SKM-1 treated with dmso at 0.1 percent for 144 hours (cell line): ENCODE data around the gene MYADM.
"Not testable (repeated sequence)": the region's sequence is repeated elsewhere in the genome, so short reads cannot be mapped to it uniquely, and the experiment has no call there.

Source experiments
- DNase-seq: peaks from one replicate; lab custom pipeline; 2025; ENCODE audit not compliant: unreplicated experiment; lab: John Stamatoyannopoulos, UW

Gene MYADM

DNA sequence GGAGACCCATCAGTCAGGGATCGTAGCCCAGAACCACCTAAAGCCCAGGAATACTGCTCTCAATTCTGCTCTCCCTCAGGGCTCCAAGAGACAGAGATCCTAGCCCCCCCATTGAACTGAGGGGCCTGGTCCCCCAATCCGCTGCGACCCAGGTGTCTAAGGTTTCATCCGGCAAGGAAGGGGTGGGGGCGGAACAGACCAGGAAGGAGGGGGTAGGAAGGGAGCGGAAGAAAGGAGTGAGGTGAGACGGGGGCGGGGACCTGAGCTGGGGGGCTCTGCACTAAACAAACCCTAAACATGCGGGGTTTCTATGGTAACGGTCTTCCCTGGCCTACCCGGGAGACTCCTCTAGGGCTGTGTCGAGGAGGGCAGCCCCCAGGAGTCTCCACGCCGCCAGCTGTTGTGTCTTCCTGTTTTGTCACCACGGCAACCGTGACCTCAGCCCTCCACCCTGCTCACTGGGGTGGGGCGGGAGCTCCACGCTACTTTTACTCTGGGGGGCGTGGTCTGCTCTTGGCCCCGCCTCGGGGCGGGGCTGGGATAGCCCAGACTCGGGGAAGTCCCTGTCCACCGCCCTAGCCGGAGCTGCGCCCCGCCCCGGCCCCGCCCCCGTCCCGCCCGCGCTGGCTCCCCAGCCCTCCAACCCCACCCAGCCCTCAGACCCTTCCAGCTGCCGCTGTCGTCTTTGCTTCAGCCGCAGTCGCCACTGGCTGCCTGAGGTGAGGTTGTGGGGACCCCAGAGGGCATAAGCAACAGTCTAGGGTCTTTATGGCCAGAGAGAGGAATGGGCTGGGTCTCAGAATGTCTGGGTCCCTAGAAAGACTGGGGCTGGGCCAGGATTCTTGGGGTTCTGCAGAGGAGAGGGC lies at the start of gene MYADM:
TSS of gene MYADM (plus strand) at position 659 of the 866 bp plus-strand sequence. CDS start 5,647 bp downstream, outside the sequence.
- DNase-seq: peak; percentile 66

DNA sequence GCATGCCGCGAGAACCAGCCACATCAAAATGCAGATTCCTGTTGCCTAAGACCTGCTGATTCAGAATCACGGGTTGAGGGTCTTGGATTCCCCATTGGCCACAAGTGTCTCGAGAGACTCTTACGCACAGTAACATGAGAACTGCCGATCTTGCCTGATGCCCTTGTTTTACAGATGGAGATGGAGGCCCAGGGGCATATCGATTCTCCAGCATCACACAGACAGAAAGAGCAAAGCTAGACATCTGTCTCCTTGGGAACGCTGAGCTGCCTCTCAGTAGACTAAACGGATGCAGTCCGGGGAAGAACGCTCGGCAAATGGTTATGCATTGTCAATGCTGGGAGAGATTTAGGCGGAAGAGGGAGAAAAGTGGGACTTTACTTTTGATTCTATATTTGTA lies 48.9 kb upstream of the MYADM start:
- DNase-seq: no peak

DNA sequence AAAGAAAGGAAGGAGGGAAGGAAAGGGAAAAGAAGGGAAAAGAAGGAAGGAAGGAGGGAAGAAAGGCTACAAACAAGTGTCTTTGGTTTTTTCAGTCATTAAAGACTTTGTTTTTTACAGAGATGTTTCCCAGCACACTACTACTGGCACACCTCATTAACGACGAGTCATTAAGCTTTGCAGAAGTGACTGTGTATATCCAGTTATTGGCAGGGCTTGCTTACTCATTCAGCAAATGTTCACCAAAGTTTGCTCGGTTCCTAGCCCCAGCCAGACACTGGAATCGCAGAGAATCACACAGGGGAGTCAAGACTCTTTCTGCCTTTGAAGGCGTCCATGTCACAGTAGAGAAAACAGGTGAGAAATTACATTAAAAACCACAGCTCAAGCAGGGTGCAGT lies 47.8 kb upstream of the MYADM start:
- no peak for DNase-seq

- DNase-seq: no peak
Observed at GRCh38 chr19:53823380-53824120, 44.1 kb upstream of the MYADM start.

DNA sequence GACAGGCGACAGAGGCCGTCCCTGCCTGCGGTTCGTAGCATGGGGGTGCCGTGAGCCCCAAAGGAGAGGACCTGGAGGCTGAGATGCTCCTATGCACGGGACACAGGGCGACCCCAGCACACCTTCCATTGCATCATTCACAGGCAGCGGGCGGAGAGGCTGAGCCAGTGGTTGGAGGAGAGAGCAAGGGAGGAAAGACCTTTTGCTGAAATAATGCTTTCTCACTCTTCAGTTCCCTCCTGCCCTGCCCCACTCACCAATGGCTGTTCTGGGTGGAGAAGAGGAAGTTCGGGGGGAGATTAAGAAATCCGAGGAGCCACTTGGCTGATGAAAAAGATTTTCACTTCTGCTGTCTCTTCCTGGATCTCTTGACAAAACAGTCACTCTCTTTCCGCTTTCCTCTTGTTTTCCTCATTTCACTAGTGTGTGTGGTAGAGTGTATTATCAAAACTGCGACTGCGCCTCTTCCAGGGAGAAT lies 43.5 kb upstream of the MYADM start, which contains the start of gene NLRP12:
TSS of gene NLRP12 (minus strand) at position 181 of the 478 bp plus-strand sequence. CDS start at position 41, 140 bp downstream.
- DNase-seq: peak; percentile 93

- DNase-seq: no peak
Observed at GRCh38 chr19:53826876-53827275, 40.8 kb upstream of the MYADM start.

GRCh38 chr19:53828531-53828930 lies 39.2 kb upstream of the MYADM start:
- DNase-seq: no peak

DNA sequence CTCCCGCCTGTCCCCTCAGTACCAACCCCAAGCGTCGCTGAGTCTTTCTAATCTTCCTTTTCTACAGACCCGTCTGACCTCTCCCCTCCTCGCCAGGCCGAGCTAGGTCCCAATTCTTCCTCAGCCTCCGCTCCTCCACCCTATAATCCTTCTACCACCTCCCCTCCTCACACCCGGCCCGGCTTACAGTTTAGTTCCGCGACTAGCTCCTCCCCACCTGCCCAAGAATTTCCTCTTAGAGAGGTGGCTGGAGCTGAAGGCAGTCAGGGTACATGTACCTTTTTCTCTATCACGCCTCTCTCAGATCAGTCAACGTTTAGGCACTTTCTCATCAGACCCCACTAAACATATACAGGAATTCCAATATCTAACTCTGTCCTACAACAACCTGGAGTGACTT lies 34.8 kb upstream of the MYADM start:
- not testable (repeated sequence) for DNase-seq

DNA sequence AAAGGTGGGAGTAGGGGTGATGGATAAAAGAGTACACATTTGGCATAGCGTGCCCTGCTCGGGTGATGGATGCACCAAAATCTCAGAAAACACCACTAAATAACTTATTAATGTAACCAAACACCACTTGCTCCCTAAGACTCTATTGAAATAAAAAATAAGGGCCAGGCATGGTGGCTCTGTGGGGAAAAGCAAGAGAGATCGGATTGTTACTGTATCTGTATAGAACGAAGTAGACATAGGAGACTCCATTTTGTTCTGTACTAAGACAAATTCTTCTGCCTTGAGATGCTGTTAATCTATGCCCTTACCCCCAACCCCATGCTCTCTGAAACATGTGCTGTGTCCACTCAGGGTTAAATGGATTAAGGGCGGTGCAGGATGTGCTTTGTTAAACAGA lies 29.2 kb upstream of the MYADM start:
- DNase-seq: not testable (repeated sequence)

DNA sequence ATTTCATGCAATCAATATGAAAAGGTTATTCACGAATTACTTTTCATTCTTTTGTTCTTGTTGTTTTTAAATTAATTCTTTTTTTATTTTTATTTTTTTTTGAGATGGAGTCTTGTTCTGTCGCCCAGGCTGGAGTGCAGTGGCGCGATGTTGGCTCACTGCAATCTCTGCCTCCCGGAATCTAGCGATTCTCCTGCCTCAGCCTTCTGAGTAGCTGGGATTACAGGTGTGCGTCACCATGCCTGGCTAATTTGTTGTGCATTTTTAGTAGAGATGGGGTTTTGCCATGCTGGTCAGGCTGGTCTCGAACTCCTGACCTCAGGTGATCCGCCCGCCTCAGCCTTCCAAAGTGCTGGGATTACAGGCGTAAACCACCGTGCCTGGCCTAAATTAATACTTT lies 27.4 kb upstream of the MYADM start:
- DNase-seq: not testable (repeated sequence)

DNA sequence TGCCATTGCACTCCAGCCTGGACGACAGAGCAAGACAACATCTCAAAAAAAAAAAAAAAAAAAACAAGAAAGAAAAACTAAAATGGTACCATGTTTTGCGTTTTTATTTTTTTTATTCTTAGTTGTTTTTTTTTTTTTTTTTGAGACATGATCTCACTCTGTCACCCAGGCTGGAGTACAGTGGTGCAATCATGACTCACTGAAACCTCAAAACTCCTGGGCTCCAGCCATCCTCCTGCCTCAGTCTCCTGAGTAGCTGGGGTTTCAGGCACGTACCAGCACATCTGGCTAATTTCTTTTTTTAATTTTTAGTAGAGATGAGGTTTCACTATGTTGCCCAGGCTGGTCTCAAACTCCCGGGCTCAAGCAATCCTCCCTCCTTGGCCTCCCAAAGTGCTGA lies 26.8 kb upstream of the MYADM start:
- not testable (repeated sequence) for DNase-seq

GRCh38 chr19:53844849-53845246 lies 22.8 kb upstream of the MYADM start:
- no peak for DNase-seq

DNA sequence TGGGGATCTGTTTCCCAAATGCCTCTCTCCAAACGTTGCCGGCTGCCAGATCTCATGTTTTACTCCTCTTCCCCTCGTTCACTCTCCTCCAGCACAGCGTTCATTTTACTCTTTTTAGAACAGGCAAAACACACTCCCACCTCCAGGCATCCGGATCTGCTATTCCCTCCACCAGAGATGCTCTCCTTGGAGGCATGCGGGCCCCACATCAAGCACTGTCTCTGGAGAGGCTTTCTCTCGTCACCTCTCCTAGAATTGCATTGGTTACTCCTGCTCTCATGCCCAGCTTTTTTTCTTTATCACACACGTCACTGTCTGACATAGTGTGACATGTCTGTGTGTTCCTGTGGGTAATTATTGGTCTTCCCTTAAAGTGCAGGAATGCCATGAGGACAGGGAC lies 20.1 kb upstream of the MYADM start:
- DNase-seq: no peak

- peak; percentile 30 for DNase-seq
Observed at GRCh38 chr19:53849237-53849676, 18.4 kb upstream of the MYADM start.

GRCh38 chr19:53853707-53854106 lies 14.0 kb upstream of the MYADM start:
- DNase-seq: no peak

GRCh38 chr19:53864308-53864836 lies 3.3 kb upstream of the MYADM start:
- no peak for DNase-seq

DNA sequence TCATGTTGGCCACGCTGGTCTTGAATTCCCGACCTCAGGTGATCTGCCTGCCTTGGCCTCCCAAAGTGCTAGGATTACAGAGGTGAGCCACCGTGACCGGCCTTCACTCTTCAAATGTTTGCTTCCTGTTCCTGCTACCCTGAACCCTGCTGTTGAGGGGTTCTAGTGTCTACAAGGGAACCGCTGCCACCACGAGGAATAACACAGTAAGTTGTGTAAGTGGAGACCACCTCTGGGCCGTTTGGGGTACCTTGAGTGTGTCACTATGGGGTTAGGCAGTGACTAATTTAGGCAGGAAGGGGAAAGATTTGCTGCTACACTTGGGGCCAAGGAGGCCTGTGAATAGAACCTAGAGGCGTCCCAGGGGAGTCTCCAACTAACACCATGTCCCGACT lies 2.2 kb upstream of the MYADM start:
- DNase-seq: no peak

DNA sequence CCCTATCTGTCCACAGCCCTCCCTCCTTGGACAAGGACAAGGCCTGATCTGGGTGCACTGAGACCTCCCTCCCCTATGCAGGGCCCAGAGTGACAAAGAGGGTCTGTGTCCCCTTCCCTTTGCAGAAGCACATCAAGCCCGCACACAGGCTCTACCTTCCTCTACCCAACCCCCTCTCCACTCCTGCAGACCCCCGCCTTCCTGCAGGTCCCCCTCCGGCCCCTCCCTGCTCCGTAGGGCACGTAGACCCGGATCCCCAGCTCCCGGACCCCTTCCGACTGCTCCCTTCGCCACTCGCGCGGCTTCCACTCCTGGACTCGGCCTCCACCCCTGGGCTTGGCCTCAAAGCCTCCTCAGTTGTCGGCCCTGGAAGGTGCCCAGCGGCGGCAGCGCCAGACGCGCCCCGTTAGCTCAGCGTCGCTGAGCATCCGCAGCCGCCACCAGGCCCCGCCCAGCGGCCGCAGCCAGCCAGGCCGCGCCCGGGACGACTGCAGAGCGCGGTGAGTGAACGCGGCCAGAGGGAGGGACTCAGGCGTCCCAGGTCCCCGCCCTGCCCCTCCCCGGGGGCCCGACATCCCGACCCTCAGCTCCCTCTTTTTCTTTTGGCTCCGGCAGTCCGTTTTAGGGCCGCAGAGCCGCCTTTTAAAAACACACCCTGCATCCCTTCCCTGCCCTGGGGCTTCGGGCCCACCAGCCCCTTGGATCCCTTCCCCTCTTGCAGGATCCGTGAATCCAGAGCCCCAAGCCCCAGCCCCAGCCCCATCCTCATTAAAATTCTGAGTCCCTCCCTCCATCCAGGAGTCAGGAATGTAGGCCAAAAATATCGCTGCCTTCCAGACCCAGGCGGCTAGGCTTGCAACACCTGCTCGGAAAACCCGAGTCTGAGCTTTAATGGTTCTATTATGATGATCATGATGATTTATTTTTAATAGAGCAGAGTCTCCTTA lies 1.5 kb upstream of the MYADM start:
- DNase-seq: no peak

GRCh38 chr19:53866865-53867224 lies 838 bp upstream of the MYADM start:
- no peak for DNase-seq

GRCh38 chr19:53868091-53868891 lies 608 bp downstream of the MYADM start:
- DNase-seq: no peak
